Measurements from ENCODE around the gene MMD2.
"Not testable (repeated sequence)": the region's sequence is repeated elsewhere in the genome, so short reads cannot be mapped to it uniquely, and the experiment has no call there.

MMD2 gene

DNA sequence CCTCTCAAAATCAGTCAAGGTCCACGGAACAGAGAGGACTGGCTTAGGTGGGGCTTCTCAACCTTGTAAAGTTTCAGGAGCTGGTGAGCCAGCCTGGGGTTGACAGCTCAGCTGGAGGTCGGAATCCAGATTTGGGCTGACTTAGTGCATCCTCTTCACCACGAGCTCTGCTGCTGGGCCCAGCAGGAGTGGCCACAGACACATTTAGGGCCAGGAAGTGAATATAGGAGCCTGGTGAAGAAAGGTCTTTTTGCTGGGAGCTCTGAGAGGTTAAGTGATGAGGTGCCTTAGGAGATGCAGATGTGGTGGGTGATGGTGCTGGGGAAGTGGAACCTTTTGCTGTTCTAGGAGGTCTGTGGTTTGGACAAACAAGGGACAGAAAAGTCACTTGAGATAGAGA lies 39.3 kb upstream of the MMD2 start:
- TF ChIP-seq, protein P1, sequence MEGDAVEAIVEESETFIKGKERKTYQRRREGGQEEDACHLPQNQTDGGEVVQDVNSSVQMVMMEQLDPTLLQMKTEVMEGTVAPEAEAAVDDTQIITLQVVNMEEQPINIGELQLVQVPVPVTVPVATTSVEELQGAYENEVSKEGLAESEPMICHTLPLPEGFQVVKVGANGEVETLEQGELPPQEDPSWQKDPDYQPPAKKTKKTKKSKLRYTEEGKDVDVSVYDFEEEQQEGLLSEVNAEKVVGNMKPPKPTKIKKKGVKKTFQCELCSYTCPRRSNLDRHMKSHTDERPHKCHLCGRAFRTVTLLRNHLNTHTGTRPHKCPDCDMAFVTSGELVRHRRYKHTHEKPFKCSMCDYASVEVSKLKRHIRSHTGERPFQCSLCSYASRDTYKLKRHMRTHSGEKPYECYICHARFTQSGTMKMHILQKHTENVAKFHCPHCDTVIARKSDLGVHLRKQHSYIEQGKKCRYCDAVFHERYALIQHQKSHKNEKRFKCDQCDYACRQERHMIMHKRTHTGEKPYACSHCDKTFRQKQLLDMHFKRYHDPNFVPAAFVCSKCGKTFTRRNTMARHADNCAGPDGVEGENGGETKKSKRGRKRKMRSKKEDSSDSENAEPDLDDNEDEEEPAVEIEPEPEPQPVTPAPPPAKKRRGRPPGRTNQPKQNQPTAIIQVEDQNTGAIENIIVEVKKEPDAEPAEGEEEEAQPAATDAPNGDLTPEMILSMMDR (conservative IDR thresholded peaks at IDR 0.05; ENCODE audit: control insufficient read depth, insufficient read depth, low read depth, low read length), result no peak
- no peak for DNase-seq (ENCODE audit: low read depth)
- no peak overlapping the region for H3K4me3 ChIP-seq (ENCODE audit: control insufficient read depth, low read depth, low read length)

DNA sequence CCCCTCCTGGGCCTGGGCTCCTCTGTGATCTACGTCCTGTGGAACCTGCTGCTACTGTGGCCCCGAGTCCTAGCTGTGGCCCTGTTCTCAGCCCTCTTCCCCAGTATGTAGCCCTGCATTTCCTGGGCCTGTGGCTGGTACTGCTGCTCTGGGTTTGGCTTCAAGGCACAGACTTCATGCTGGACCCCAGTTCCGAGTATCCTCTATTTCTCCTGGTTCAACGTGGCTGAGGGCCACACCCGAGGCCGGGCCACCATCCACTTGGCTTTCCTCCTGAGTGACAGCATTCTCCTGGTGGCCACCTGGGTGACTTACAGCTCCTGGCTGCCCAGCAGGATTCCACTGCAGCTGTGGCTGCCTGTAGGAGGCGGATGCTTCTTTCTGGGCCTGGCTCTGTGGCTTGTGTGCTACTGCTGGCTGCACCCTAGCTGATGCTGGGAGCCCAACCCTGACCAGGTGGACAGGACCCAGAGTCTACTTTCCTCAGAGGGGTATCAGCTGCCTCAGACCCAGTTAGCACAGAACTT lies 37.8 kb upstream of the MMD2 start:
- no peak for DNase-seq (ENCODE audit: low read depth)
- no peak overlapping the region for H3K4me3 ChIP-seq (ENCODE audit: control insufficient read depth, low read depth, low read length)
- TF ChIP-seq, protein P1 (conservative IDR thresholded peaks at IDR 0.05; ENCODE audit: control insufficient read depth, insufficient read depth, low read depth, low read length), result no peak

DNA sequence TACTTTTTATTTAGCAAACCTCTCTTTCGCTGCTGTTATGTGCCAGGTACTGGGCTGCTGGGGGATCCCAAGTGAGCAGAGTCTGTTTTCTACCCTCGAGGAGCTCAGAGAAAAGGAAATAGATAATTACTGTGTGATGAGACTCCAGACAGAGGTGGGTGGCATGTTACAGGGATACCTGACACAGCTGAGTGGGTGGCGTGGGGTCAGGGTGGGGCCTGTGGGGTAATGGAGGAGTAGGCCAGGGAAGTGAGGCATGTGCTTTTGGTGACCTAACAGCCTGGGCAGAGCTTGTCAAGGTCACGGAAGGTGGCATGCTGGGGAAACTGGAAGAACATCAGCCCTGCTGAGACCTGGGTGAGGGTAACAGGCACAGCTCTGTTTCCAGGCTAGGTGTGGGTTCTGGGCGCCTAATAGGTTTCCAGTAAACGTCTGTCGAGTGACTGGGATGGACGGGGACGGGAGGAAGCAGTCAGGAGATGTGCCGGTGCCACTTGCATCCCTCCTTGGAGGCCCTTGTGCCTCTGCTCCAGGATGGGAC lies 36.5 kb upstream of the MMD2 start:
- H3K4me3 ChIP-seq (ENCODE audit: control insufficient read depth, low read depth, low read length), result no peak overlapping the region
- no peak for DNase-seq (ENCODE audit: low read depth)
- TF ChIP-seq, protein P1 (conservative IDR thresholded peaks at IDR 0.05; ENCODE audit: control insufficient read depth, insufficient read depth, low read depth, low read length), result no peak

DNA sequence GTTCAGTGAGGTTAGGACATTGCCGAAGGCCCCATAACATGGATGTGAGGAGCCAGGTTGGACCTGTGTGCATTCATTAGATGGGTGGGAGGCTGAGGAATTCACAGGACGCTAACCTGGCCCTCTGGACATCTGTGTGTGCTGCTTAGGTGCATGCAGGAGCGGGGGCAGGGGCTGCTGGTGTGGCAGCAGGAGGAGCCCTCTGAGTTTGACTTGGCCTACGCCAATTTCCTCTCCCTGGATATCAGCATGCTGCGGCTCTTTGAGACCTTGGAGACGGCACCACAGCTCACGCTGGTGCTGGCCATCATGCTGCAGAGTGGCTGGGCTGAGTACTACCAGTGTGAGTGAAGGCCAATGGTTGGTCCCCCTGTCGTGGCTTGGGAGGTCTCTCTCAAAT lies 34.5 kb upstream of the MMD2 start:
- TF ChIP-seq, protein P1 (conservative IDR thresholded peaks at IDR 0.05; ENCODE audit: control insufficient read depth, insufficient read depth, low read depth, low read length), result no peak
- no peak for DNase-seq (ENCODE audit: low read depth)
- H3K4me3 ChIP-seq (ENCODE audit: control insufficient read depth, low read depth, low read length), result no peak overlapping the region

- not testable (repeated sequence) for H3K4me3 ChIP-seq (ENCODE audit: control insufficient read depth, low read depth, low read length); DNase-seq (ENCODE audit: low read depth)
Measured at GRCh38 chr7:4982741-4983140, 23.8 kb upstream of the MMD2 start.

DNA sequence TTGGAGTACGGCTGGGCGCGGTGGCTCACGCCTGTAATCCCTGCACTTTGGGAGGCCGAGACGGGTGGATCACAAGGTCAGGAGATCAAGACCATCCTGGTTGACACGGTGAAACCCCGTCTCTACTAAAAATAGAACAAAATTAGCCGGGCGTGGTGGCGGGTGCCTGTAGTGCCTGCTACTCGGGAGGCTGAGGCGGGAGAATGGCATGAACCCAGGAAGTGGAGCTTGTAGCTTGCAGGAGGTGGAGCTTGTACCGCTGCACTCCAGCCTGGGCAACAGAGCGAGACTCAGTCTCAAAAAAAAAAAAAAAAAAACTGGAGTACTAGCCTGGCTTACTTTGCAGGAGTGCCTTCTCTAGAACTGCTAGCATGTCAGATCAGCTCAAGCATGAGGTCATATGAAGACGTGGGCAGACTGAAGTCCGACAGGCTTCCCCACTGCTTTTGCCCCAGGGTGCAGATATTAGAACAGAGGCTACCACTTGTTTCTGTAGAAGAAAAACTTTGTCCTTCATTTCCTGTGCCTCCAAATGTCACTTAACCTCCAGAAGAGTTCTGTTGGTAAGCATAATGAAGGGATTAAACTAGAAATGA lies 22.4 kb upstream of the MMD2 start:
- not testable (repeated sequence) for H3K4me3 ChIP-seq (ENCODE audit: control insufficient read depth, low read depth, low read length); DNase-seq (ENCODE audit: low read depth)

GRCh38 chr7:4975626-4976025 lies 16.6 kb upstream of the MMD2 start:
- peak overlapping the region; percentile 67 for H3K4me3 ChIP-seq (ENCODE audit: control insufficient read depth, low read depth, low read length)
- not testable (repeated sequence) for DNase-seq (ENCODE audit: low read depth)

DNA sequence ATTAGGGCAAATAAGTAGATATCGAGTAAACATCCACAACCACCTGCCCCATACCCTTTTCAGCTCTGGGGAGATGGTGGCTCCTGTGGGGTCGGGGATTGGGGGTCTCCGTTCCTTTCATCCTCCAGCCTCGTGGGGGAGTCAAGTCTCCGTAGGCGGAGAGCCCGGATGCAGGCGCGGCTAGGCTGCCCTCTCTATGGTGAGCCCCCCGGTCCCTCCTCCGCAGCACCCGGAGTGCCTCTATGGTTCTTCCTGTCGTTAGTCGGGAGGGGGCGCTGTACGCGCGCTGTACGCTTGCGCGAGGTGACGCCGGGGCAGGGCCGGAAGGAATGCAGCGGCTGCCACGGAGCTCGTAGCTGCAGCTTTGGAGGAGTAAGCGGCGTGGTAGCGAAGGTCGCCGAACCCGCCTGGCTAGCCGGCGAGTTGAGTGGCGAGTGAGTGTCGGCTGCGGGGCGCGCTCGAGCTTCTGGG lies 14.8 kb upstream of the MMD2 start:
- peak; percentile 86 for DNase-seq (ENCODE audit: low read depth)
- H3K4me3 ChIP-seq (ENCODE audit: control insufficient read depth, low read depth, low read length), result peak overlapping the region; percentile 67
- TF ChIP-seq, protein P1 (conservative IDR thresholded peaks at IDR 0.05; ENCODE audit: control insufficient read depth, insufficient read depth, low read depth, low read length), result peak; percentile 61

DNA sequence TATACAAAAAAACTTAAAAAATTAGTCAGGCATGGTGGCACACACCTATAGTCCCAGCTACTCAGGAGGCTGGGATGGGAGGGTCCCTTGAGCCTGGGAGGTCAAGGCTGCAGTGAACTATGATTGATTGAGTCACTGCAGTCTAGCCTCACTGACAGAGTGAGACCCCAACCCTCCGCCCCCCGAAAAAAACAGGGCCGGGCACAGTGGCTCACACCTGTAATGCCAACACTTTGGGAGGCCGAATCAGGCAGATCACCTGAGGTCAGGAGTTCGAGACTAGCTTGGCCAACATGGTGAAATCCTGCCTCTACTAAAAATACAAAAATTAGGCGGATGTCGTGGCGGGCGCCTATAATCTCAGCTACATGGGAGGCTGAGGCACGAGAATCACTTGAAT lies 13.5 kb upstream of the MMD2 start:
- H3K4me3 ChIP-seq (ENCODE audit: control insufficient read depth, low read depth, low read length); DNase-seq (ENCODE audit: low read depth): not testable (repeated sequence)

All from fibroblast of mammary gland (primary cell).